Measurements from ENCODE around the gene VAMP5.

GRCh38 chr2:85575739-85576138 lies 8.5 kb upstream of the VAMP5 start:
- no peak for TF ChIP-seq CTCF (IDR thresholded peaks at IDR 0.05; ENCODE audit: insufficient read depth, low read depth, low read length)
- TF ChIP-seq EZH2 (IDR thresholded peaks at IDR 0.05; ENCODE audit: insufficient read depth, low read length), result no peak

Measured in astrocyte (in vitro differentiated cells and primary cell).